Mesenchymal stem cell (in vitro differentiated cells and primary cell): ENCODE measurements around the gene HAGH.
A peak's percentile ranks its signal among the peaks of the same experiment; 100 is the strongest.

ENCODE experiments used
- DNase-seq: peaks from one replicate; pipeline ENCODE4 v3.0.0-alpha.2; 2013
- H2AFZ ChIP-seq: one replicate; pipeline ENCODE4 v1.6.1; 2013; ENCODE audit warnings: low read depth, mild to moderate bottlenecking, control low read depth, inconsistent platforms, low read length, moderate library complexity
- H2AK5ac ChIP-seq: 2 replicates; pipeline ENCODE4 v1.6.1; 2013; ENCODE audit warnings: low read length, moderate library complexity, mild to moderate bottlenecking, inconsistent platforms; ENCODE audit not compliant: severe bottlenecking
- H2BK120ac ChIP-seq: one replicate; pipeline ENCODE4 v1.6.1; 2013; ENCODE audit warnings: low read depth, mild to moderate bottlenecking, inconsistent platforms, low read length, moderate library complexity
- H2BK12ac ChIP-seq, 2 experiments: one replicate each; pipeline ENCODE4 v1.6.1; 2013; ENCODE audit warnings: inconsistent platforms in 2 of 2, low read length in 2 of 2, mild to moderate bottlenecking in 2 of 2, moderate library complexity in 2 of 2, control low read depth in 1 of 2
- H2BK15ac ChIP-seq: one replicate; pipeline ENCODE4 v1.6.1; 2013; ENCODE audit warnings: mild to moderate bottlenecking, low read depth, inconsistent platforms; ENCODE audit not compliant: poor library complexity, severe bottlenecking
- H2BK5ac ChIP-seq: 2 replicates; pipeline ENCODE4 v1.6.1; 2013; ENCODE audit warnings: low read depth, mild to moderate bottlenecking, low read length, control low read depth, inconsistent platforms; ENCODE audit not compliant: poor library complexity, severe bottlenecking
- H3K14ac ChIP-seq, 2 experiments: one replicate each; pipeline ENCODE4 v1.6.1; 2013; ENCODE audit warnings: inconsistent platforms in 2 of 2, low read length in 2 of 2, control low read depth in 1 of 2, mild to moderate bottlenecking in 1 of 2, moderate library complexity in 1 of 2
- H3K18ac ChIP-seq, 2 experiments: one replicate each; pipeline ENCODE4 v1.6.1; 2013; ENCODE audit warnings: inconsistent platforms in 2 of 2, low read length in 2 of 2, control low read depth in 1 of 2, low read depth in 1 of 2, mild to moderate bottlenecking in 1 of 2
- H3K23ac ChIP-seq, 2 experiments: one replicate each; pipeline ENCODE4 v1.6.1; 2013; ENCODE audit warnings: inconsistent platforms in 2 of 2, low read length in 2 of 2, mild to moderate bottlenecking in 2 of 2, moderate library complexity in 2 of 2, control low read depth in 1 of 2
- H3K27ac ChIP-seq: 2 replicates; pipeline ENCODE4 v1.5.1; 2013; ENCODE audit warnings: mild to moderate bottlenecking, moderate library complexity, low read length, control low read depth, inconsistent platforms; ENCODE audit not compliant: poor library complexity, severe bottlenecking
- H3K27me3 ChIP-seq, 2 experiments: 2 replicates each; pipeline versions ENCODE4 v1.6.1 to v1.7.0; 2013; ENCODE audit warnings: low read length in 2 of 2, mild to moderate bottlenecking in 2 of 2, moderate library complexity in 2 of 2, control low read depth in 1 of 2, inconsistent platforms in 1 of 2; ENCODE audit not compliant: control insufficient read depth in 1 of 2, insufficient read depth in 1 of 2
- H3K36me3 ChIP-seq, 2 experiments: 2 replicates each; pipeline versions ENCODE4 v1.6.1 to v1.7.0; 2013; ENCODE audit warnings: low read length in 2 of 2, control low read depth in 1 of 2, inconsistent platforms in 1 of 2, low read depth in 1 of 2, mild to moderate bottlenecking in 1 of 2; ENCODE audit not compliant: insufficient read depth in 2 of 2, control insufficient read depth in 1 of 2
- H3K4ac ChIP-seq, 2 experiments: one replicate each; pipeline ENCODE4 v1.6.1; 2013; ENCODE audit warnings: inconsistent platforms in 2 of 2, low read length in 2 of 2, mild to moderate bottlenecking in 2 of 2, moderate library complexity in 2 of 2, control low read depth in 1 of 2, low read depth in 1 of 2
- H3K4me1 ChIP-seq: 2 replicates; pipeline ENCODE4 v1.6.1; 2013; ENCODE audit warnings: low read depth, low read length, control low read depth; ENCODE audit not compliant: control insufficient read depth, insufficient read depth
- H3K4me2 ChIP-seq: 2 replicates; pipeline ENCODE4 v1.6.1; 2013; ENCODE audit warnings: low read length, mild to moderate bottlenecking, inconsistent platforms; ENCODE audit not compliant: poor library complexity, severe bottlenecking
- H3K4me3 ChIP-seq, 2 experiments: 2 replicates each; pipeline versions ENCODE4 v1.5.1 to v1.7.0; 2013; ENCODE audit warnings: low read length in 2 of 2, mild to moderate bottlenecking in 2 of 2, control low read depth in 1 of 2, low read depth in 1 of 2; ENCODE audit not compliant: insufficient read depth in 1 of 2
- H3K79me1 ChIP-seq: replicated peaks from 2 replicates; pipeline ENCODE4 v1.6.1; 2013; ENCODE audit warnings: mild to moderate bottlenecking, control low read depth, low read length, inconsistent platforms; ENCODE audit not compliant: poor library complexity, severe bottlenecking
- H3K9ac ChIP-seq: 2 replicates; pipeline ENCODE4 v1.7.0; 2013; ENCODE audit warnings: mild to moderate bottlenecking, low read length, moderate library complexity
- H3K9me3 ChIP-seq: 2 replicates; pipeline ENCODE4 v1.7.0; 2013; ENCODE audit warnings: mild to moderate bottlenecking, low read length; ENCODE audit not compliant: control insufficient read depth
- H4K8ac ChIP-seq: one replicate; pipeline ENCODE4 v1.6.1; 2013; ENCODE audit warnings: inconsistent platforms, mild to moderate bottlenecking, low read length, moderate library complexity
- H4K91ac ChIP-seq: one replicate; pipeline ENCODE4 v1.6.1; 2013; ENCODE audit warnings: mild to moderate bottlenecking, low read length, inconsistent platforms
- WGBS: methylation state at CpG from one replicate; pipeline ENCODE4 v1.1.7; 2013; ENCODE audit warnings: mixed read lengths; 5-methylcytosine and 5-hydroxymethylcytosine counted together

The HAGH gene

GRCh38 chr16:1870365-1871082 is 43.9 kb upstream of the HAGH start:
- Histone ChIP-seq H2BK12ac (no peak overlapping the region), H3K18ac (no peak overlapping the region), H3K9ac (no peak overlapping the region), H3K4ac (no peak overlapping the region), H3K4me2 (no peak overlapping the region), H2BK5ac (no peak overlapping the region), H3K79me1 (no peaks in the 10 kb centered on the region), H3K14ac (no peak overlapping the region), H3K4me1 (peaks cover 14% of the 10 kb centered on the region), H2BK120ac (no peak overlapping the region), H3K27ac (peak overlapping the region; percentile 18), H3K4me3 (no peak overlapping the region), H3K36me3 (no peaks in the 10 kb centered on the region), H3K9me3 (no peaks in the 10 kb centered on the region), H2AFZ (no peak overlapping the region), H2AK5ac (no peak overlapping the region), H4K8ac (no peak overlapping the region), H3K27me3 (peaks cover 0 to 34% of the 10 kb centered on the region in 2 experiments), H3K23ac (no peak overlapping the region), H4K91ac (no peak overlapping the region), H2BK15ac (no peak overlapping the region)
- DNase-seq, result peak; percentile 75
- 31% methylated on average over 5 of the region's 9 CpGs for WGBS

GRCh38 chr16:1865902-1866690 is 39.5 kb upstream of the HAGH start:
- H2BK12ac ChIP-seq, result no peak overlapping the region
- H2BK120ac ChIP-seq, result no peak overlapping the region
- no peak overlapping the region for H3K27ac ChIP-seq
- 70% methylated on average over 6 of the region's 6 CpGs for WGBS
- no peaks in the 10 kb centered on the region for H3K9me3 ChIP-seq
- no peak overlapping the region for H3K4me3 ChIP-seq
- no peak overlapping the region for H4K91ac ChIP-seq
- H3K36me3 ChIP-seq, result no peaks in the 10 kb centered on the region
- no peak overlapping the region for H3K4me2 ChIP-seq
- no peak overlapping the region for H2BK5ac ChIP-seq
- H3K4me1 ChIP-seq, result no peaks in the 10 kb centered on the region
- H4K8ac ChIP-seq, result no peak overlapping the region
- H3K14ac ChIP-seq, result no peak overlapping the region
- H3K18ac ChIP-seq, result no peak overlapping the region
- H3K79me1 ChIP-seq, result no peaks in the 10 kb centered on the region
- H3K23ac ChIP-seq, result no peak overlapping the region
- H3K4ac ChIP-seq, result no peak overlapping the region
- H2AK5ac ChIP-seq, result no peak overlapping the region
- peaks cover 0 to 29% of the 10 kb centered on the region in 2 experiments for H3K27me3 ChIP-seq
- no peak for DNase-seq
- H3K9ac ChIP-seq, result peak overlapping the region; percentile 26
- no peak overlapping the region for H2BK15ac ChIP-seq
- no peak overlapping the region for H2AFZ ChIP-seq

DNA sequence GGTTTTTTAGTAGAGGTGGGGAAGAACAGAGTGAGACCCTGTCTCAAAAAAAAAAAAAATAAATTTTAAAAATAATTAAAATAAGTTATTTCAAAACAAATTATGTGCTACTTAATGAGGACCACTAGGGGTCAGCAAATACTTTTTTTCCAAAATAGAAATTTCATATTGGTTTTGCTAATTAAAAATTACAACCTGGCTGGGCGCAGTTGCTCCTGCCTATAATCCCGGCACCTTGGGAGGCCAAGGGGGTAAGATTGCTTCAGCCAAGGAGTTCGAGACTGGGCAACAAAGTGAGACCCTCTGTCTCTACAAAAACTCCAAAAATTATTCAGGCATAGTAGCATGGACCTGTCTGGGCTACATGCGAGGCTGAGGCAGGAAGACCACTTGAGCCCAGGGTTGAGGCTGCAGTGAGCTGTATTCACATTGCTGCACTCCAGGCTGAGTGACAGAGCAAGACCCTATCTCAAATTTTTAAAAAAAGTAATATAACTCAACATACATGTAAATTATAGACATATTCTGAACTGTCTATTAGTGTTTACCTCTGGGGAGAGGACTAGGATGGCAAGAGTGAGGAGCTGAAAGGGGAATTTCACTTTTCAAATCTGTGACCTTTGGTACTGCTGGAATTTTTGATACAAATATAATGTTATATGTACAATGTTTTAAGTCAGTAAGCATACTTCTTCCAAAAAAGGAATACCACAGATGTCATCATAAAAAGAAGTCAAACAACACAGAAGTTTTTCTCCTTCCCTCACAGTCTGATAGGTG is 37.2 kb upstream of the HAGH start:
- Histone ChIP-seq H3K18ac (no peak overlapping the region), H3K4me2 (no peak overlapping the region), H2AK5ac (no peak overlapping the region), H3K4ac (no peak overlapping the region), H3K27ac (no peak overlapping the region), H4K91ac (no peak overlapping the region), H3K14ac (no peak overlapping the region), H3K4me3 (no peak overlapping the region), H3K9ac (no peak overlapping the region), H4K8ac (no peak overlapping the region), H2BK120ac (no peak overlapping the region), H2BK5ac (no peak overlapping the region), H3K36me3 (no peaks in the 10 kb centered on the region), H2BK15ac (no peak overlapping the region), H3K23ac (no peak overlapping the region), H2BK12ac (no peak overlapping the region), H3K79me1 (no peaks in the 10 kb centered on the region), H3K9me3 (no peaks in the 10 kb centered on the region), H3K27me3 (peaks cover 0 to 51% of the 10 kb centered on the region in 2 experiments), H2AFZ (no peak overlapping the region), H3K4me1 (no peaks in the 10 kb centered on the region)
- 18% methylated on average over 4 of the region's 4 CpGs for WGBS
- peak; percentile 51 for DNase-seq

GRCh38 chr16:1862394-1862793 is 35.8 kb upstream of the HAGH start:
- H3K27ac ChIP-seq, result no peak overlapping the region
- H3K23ac ChIP-seq, result no peak overlapping the region
- H2BK5ac ChIP-seq, result no peak overlapping the region
- peaks cover 0 to 66% of the 10 kb centered on the region in 2 experiments for H3K27me3 ChIP-seq
- H3K9me3 ChIP-seq, result no peaks in the 10 kb centered on the region
- H3K18ac ChIP-seq, result no peak overlapping the region
- H4K91ac ChIP-seq, result no peak overlapping the region
- DNase-seq, result no peak
- 74% methylated on average over 8 of the region's 9 CpGs for WGBS
- H3K79me1 ChIP-seq, result no peaks in the 10 kb centered on the region
- H3K4me1 ChIP-seq, result peaks cover 3% of the 10 kb centered on the region
- no peak overlapping the region for H2BK120ac ChIP-seq
- no peak overlapping the region for H2AFZ ChIP-seq
- H3K4me3 ChIP-seq, result no peak overlapping the region
- H3K9ac ChIP-seq, result no peak overlapping the region
- H2AK5ac ChIP-seq, result no peak overlapping the region
- no peaks in the 10 kb centered on the region for H3K36me3 ChIP-seq
- no peak overlapping the region for H3K4me2 ChIP-seq
- H2BK15ac ChIP-seq, result no peak overlapping the region
- H3K4ac ChIP-seq, result no peak overlapping the region
- H4K8ac ChIP-seq, result no peak overlapping the region
- no peak overlapping the region for H3K14ac ChIP-seq
- H2BK12ac ChIP-seq, result no peak overlapping the region
